GM19099 (cell line): ENCODE measurements around the gene RYR3.

ENCODE experiments used
- POLR2A ChIP-seq: IDR thresholded peaks from 3 replicates; pipeline ENCODE4 v1.6.1; 2011; ENCODE audit warnings: low read depth; ENCODE audit not compliant: insufficient read length; ENCODE audit errors: extremely low read depth

The RYR3 gene

DNA sequence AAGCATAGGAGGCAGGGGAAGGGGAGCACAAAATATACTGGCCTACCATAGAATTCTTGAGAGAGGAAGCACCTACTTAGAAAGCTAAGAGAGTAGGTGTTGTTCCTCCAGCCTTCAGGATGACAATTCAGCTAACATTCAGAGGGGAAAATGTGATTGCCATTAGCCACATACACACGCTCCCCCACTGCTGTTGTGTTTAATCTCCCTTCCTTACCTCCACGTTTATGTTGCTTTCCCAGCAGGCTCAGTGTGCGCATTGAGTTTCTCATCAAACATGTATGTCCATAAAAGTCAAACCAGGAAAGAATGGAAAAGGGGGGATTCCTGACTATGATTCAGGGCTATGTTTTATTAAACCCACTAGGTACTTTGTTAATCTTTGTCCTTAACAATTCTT is 512.4 kb downstream of the RYR3 start:
- no peak for TF ChIP-seq POLR2A

DNA sequence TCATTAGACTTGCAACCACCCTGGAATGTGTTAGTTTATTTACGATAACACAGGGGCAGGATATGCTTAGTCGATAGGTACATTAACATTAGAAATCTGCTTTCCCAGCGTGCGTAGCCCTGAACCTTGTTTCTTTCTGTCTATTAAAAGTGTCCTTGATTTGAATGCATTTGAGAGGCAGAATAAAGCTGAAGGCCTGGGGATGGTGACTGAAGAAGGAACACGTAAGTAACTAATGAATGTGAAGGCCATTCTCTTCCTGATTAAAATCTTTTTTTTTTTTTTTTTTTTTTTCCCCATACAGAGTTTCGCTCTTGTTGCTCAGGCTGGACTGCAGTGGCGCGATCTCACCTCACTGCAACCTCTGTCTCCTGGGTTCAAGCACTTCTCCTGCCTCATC is 514.7 kb downstream of the RYR3 start:
- no peak for TF ChIP-seq POLR2A

DNA sequence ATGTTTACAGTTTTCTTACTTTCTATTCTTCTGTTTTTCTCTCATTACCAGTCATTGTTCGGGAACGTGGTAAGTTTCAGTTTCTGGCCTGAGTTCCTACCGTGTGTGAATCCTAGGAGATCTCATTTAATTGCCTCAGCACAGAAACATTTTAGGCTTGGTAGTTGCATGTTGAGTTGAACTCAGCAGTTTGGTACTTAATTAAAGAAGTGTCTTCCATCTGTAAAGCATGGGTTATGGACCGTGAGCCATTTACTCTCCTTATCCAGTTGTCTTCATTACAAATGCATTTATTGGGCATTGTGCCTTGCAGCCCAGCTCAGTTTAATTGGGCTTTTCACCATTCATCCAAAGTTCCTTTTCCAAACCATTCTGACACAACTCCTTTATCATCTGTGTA is 515.4 kb downstream of the RYR3 start:
- no peak for TF ChIP-seq POLR2A

DNA sequence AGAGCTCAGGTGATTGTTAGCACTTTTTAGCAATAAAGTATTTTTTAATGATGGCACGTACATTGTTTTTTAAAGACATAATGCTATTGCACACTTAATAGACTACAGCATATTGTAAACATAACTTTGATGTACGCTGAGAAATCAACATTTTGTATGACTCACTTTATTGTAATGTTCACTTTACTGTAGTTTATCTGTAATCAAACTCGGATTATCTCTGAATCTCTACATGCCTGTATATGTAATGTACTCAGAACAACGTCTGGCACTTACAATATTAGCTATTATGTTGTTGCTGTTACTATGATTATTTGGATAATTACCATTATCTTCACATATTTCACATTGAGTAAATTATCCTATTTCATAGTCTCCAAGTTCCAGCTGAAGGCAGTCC is 519.6 kb downstream of the RYR3 start:
- no peak for TF ChIP-seq POLR2A

DNA sequence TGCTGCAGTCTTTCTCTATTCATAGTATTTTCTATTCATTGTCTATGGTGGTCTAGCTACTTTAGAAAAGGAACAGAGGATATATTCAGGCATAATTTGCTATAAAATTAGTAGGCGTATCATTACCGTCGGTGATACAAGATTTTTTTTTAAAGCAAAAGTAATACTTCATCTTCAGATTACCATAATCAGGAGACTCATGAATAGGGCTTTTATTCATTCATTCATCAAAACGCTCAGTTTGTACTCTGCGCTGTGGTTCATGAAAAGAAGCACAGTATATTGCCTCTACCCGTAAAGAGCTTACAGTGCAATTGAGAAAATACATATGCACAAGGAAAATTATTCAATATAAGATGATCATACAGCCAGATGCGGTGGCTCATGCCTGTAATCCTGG is 520.9 kb downstream of the RYR3 start:
- TF ChIP-seq POLR2A = no peak

DNA sequence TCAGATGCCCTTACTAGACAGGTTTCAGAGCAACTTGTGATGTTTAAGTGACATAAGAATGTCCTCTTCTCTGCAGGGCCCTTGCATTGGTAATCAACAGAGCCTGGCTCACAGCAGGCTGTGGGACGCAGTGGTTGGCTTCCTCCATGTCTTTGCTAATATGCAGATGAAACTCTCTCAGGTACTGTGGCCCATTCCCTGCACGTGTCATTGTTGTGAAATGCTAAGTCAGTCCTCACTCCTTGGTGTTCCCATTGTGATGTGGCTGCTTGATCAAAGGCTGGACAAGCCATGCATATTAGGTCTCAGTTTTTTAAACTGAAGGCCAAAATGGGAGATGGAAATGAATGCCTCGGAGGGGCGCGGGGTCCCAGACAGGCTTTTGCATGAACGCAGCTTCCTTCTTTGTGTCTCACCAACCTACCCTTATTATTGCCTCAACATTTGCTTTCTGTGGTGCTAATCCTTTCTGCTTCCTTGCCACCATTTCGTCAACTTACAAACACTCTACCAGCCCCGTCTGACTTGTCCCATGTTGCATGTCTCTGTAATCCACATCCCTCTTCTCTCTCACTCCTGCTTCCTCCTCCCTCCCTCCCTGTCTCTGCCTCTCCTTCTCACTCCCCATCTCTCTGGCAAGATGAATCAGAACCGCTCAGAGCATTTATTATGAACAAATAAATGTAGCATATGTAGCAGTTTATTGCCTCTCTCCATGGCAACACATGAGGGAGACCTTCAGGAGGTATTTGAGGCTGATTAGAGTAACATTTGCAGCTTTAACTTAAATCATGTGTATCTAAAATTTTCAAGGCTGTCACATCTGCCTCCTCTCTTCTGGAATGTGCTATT is 524.4 kb downstream of the RYR3 start:
- no peak for TF ChIP-seq POLR2A

DNA sequence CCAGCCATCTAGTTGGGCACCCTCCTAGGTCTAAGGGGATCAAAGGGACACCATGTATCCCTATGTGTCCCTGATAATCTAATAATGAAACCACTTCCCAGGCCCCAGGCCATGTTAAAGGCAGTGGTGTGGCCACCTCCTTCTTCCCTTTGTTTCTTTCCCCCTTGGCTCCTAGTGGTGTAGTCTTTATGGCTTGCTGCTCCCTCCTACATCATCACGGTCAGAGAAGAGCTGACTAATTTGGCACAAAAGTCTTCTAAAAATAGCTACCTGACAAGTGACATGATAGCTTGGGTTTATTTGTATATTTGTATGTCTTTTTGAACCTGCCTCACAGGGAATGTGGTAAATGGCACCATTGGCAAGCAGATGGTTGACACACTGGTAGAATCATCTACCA is 526.5 kb downstream of the RYR3 start:
- no peak for TF ChIP-seq POLR2A

DNA sequence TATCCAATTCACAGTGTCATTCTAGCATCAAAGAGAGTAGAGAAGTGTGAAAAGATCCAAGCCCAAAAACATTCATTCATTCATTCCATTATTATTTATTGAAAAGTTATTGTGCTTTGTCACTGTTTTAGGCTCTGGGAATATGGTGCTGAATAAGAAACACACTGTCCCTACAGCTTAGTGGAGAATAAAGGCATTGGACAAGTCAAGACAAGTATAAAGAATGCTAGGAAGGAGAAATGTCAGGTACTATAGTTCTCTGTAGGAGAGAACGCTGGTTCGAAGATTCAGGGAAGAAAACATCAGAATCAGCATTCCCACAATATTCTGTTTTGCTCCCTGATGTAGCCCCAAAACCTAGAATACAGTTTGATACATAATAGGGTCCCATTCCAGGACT is 528.8 kb downstream of the RYR3 start:
- no peak for TF ChIP-seq POLR2A

DNA sequence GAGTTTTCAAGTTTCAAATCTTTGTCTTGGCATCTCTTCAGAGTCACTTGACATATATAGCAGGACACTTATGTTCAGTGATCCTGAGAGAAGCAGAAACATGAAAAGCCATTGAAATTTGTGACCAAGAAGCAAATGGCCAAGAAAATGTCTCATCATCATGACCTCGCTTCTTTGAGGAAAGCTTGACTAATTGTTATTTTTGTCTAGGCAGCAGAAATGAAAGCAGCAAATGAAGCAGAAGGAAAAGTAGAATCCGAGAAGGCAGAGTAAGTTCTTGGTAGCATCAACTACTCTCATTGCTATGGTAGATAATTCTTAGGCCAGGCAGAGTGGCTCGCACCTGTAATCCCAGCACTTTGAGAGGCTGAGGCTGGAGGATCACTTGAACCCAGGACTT is 529.8 kb downstream of the RYR3 start:
- no peak for TF ChIP-seq POLR2A

DNA sequence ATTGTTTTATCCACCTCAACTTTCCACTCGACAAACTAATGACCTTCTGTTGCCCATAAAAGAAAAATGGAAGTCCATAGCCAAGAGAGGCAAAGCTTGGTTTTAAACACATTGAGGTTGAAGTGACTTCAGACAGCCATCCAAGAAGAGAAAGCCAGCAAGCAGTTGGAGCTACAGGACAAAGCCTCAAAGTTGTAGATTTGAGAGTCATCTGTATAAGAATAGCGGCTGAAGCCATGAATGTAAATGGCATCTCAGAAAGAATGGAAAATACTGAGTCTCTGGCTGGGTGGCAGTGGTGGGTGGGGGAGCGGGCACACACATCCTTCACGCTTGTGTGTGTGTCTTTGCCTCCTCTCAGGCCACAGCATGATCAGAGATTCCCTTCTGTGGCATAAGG is 533.4 kb downstream of the RYR3 start:
- TF ChIP-seq POLR2A = no peak

DNA sequence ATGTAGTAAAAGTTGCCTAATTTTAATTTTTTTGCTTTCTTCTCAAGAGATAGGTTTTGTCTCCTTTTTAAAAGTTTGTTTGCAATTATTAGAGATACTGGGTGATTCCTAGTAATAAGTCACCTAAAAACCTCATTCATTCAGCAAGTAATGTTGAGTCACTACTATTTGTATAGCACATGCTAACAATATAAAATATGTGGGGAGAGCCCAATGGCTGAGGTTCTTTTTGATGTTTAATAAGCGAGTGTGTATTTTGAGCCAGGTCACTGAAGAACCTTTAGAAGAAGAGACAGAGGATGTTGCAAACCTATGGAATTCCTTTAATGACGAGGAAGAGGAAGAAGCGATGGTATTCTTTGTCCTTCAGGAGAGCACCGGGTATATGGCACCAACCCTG is 533.8 kb downstream of the RYR3 start:
- no peak for TF ChIP-seq POLR2A

DNA sequence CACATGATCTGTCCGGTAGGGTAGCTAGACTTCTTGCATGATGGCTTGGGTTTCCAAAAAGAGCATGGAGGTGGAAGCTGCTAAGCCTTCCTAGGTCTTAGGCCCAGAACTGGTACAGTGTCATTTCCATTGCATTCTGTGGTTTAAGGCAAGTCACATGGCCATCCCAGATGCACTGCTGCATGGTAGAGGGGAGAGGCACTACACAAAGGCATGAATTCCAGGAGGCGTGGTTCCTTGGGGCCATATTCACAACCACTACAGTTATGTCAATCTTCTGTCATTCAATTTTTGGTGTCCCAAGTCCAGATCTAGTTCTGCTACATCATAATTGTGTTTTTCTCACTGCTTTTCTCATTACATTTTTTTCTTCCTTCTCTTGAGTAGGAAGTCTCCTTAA is 535.4 kb downstream of the RYR3 start:
- no peak for TF ChIP-seq POLR2A

DNA sequence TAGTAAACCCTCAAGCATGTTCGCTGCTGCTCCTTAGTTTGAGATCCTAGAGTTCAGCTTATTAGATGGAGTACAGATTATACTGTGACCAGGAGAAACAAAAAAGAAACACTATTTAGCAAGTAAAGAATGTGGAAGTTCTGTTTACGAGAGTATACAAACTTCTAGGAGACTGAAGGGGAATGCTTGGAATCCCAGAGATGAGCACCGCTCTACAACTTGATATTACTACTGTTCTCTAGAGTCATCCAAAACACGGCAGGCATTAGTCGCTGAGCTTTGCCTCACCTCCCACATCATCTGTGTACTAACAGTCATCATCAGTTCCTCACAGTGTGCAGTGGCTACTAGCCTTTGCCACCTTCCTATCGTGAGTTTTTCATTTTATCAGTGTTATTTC is 536.1 kb downstream of the RYR3 start:
- TF ChIP-seq POLR2A = no peak

DNA sequence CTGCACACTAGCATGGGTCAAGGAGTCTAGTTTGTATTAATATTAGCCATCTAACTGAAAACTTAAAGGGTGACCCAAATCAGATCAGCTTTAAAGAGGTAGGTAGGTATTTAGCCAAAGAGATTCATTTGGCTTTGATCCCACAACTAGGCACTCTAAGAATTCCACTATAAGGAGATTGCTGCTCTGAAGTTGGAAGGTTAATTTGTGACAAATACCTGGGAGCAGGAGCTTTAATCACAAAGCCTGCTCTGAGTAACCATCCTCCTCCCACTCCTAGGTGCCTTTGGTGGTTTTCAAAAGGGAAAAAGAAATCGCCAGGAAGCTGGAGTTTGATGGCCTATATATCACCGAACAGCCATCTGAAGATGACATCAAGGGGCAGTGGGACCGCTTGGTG is 537.2 kb downstream of the RYR3 start:
- no peak for TF ChIP-seq POLR2A

DNA sequence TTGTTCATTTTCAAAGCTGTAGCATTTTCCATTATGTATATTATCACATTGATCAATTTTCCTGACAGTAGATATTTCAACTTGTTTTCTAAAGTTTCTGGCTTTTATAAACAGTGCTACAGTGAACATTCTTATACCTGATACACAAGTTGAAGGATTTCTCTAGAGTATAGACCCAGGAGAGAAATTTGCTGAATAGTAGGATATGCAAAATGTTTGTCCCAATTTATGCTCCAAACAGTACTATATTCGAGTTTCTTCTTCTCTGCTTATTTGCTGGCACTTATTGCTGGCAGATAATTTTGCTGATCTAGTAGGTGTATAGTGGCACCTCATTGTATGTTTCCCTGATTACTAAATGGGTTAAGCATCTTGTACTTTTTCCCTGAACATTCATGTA is 540.3 kb downstream of the RYR3 start:
- no peak for TF ChIP-seq POLR2A

DNA sequence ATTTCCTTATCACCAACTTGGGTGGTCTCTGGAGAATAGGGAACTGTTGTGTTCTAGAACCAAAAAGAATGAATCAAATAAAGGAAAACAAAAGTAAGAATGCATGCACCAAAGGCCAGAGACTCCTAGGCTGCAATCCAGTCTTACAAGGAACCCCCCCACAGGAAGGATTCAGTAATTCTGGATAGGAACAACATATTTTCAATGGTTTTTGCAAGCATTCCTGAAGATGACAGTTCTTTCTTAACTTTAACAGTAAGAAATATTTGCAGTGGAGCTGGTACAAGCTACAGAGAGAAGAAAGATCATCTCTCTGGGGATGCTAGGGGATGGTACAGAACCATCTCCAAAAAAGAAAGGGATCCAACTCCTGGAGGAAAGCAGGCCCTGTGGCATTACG is 541.3 kb downstream of the RYR3 start:
- TF ChIP-seq POLR2A = no peak

DNA sequence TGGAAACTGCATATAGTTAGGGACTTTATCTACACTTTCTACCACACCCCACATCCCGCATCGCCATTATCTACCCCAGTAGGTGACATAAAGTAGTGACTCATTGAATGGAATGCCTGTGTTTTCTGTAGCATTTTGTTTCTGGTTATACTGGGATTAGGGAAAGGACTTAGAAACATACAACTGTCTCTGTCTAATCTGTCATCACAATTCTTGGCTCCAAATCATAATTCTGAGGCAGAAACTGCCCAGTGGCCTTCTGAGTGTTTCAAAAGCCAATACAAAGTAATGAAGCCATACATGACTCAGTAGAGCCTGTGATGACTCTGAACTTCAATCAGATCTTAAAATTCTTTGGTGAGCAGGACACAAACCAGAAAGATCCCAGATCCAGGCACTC is 541.8 kb downstream of the RYR3 start:
- no peak for TF ChIP-seq POLR2A

DNA sequence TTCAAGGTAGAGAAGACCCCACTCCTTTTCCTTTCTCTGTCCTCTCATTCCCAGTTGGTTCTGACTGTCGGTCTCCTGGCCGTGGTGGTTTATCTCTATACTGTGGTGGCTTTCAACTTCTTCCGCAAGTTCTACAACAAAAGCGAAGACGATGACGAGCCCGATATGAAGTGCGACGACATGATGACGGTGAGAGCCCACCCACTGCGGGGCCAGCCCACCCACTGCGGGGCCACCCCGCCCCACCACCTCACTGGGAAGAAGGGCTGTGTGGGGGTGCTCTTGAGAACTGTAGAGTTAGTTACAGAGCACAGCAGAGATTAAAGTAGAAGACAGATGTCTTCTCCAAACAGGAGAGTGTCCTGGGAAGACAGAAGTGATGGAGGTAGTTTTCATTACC is 547.0 kb downstream of the RYR3 start:
- TF ChIP-seq POLR2A = no peak

DNA sequence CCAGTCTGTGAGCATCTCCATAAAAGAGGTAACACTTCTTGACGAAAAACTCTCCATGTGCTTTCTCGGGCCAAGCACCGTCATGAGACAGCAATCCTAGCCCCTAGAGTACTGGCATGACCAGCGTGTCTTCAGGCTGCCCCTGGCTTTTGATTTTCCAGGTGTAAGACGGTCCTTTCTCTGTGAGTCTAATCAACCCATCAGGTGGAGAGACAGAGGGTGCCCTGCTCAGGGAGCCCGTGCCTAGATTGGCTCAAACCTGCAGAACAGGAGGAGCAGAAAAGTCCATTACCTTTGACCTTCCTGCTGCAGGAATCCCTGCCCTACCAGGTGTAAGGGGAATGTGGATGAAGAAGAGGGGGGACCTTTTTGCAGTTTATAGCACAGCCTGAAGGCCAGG is 548.1 kb downstream of the RYR3 start:
- no peak for TF ChIP-seq POLR2A
